Measurements from ENCODE around the gene ATRAID.
A peak's percentile ranks its signal among the peaks of the same experiment; 100 is the strongest.
"Not testable (repeated sequence)": the region's sequence is repeated elsewhere in the genome, so short reads cannot be mapped to it uniquely, and the experiment has no call there.

Gene ATRAID

DNA sequence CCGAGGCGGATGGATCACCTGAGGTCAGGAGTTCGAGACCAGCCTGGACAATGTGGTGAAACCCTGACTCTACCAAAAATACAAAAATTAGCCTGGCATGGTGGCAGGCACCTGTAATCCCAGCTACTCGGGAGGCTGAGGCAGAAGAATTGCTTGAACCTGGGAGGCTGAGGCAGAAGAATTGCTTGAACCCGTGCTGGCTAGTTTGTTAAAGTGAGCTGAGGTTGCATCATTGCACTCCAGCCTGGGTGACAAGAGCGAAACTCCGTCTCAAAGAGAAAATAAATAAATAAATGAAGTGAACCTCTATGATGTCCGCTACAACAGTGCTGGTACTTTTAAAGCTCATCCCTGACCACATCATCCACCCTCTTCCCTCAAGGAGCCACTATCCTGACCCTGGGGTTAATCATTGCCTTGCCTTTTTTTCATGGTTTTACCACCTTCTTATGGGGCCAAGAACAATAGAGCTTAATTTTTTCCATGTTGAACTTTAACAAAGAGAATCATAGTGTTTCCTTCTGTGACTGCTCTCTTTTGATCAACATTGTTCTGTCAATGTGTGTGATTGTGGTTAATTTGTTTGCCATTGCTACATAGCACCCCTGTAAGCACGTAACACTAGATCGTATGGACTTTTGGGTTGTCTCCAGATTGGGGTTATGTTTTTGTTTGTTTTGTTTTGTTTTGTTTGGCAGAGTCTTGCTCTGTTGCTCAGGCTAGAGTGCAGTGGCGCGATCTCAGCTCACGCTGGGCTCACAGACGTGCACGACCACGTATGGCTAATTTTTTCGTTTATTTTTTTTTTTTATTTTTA, 17.1 kb upstream of the ATRAID start:
- peak; percentile 50 for FAIRE-seq

DNA sequence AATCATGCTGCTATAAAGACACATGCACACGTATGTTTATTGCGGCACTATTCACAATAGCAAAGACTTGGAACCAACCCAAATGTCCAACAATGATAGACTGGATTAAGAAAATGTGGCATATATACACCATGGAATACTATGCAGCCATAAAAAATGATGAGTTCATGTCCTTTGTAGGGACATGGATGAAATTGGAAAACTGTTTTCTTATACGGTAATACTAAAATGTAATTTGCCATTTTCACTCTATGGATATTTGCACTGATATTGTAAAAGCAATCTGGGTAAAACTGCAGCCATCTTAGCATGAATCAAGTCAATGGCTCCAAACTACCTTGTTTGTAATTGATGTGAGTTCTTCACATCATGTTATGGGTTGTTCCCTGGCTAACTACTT, 16.0 kb upstream of the ATRAID start:
- not testable (repeated sequence) for FAIRE-seq

DNA sequence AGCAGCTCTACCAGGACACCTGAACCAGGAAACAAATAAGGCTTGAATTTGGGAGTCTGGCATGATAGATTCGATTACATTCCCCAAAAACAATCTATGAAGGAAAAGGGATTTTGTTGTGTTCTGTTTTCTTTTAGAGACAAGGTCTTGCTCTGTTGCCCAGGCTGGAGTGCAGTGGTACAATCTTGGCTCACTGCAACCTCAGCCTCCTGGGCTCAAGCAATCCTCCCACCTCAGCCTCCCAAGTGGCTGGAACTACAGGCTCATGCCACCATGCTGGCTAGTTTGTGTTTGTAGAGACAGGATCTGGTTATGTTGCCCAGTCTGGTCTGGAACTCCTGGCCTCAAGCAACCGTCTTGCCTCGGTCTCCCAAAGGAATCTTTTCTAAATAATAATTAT, 13.8 kb upstream of the ATRAID start:
- FAIRE-seq: not testable (repeated sequence)

DNA sequence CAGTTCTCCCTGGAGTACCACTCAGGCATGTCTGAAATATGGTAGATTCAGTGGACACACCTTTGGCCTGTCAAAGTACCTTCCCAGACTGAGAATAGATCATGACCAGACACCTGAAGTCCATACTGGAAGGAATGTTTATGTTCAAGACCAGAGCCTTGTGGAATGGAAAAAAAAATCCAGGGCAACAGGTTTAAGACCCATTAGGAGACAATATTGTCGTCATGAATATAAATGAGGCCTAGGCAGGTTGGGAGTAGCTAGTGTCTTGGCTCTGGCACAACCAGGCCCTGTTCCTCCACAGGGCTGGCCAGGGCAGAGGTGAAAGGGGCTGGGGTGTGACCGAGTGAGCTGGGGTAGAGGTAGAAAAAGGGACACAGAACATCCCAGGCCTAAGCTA, 13.2 kb upstream of the ATRAID start:
- FAIRE-seq: no peak

DNA sequence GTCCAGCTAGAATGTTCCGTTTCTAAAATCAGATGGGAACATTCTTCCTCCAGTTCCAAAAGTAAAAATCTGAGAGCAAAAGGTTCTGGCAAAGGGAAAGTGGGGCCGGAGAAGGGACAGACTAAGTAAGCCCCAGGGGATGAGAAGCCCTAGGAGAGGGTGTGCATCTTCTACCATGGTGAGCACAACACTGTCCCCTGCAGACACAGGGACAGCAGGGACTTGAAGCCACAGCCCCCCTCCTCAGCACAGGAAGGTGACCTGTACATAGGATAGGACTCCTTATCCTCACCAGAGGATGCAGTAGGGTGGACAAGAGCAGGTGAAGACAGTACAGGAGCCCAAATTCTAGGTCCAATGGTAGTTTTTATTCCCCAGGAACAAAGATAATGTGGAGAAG, 12.6 kb upstream of the ATRAID start:
- no peak for FAIRE-seq

DNA sequence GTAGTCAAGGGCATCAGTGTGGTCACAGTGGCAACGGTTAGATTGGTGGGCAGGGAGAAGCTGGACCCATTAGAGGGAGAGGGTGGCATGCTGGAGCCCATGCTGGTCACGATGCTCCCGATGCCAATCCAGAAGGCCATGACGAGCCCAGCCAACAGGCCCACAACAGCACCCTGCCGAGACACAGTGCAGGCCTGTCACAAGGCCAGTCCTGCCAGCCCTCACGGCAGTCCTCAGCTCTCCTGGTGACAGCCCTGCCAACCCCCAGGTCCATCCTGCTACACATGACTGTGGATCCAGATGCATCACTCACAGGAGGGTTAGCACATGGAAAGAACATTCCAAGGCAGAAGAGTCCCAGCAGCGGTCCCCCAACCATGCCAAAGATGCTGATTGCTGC, 10.2 kb upstream of the ATRAID start:
- no peak for FAIRE-seq

DNA sequence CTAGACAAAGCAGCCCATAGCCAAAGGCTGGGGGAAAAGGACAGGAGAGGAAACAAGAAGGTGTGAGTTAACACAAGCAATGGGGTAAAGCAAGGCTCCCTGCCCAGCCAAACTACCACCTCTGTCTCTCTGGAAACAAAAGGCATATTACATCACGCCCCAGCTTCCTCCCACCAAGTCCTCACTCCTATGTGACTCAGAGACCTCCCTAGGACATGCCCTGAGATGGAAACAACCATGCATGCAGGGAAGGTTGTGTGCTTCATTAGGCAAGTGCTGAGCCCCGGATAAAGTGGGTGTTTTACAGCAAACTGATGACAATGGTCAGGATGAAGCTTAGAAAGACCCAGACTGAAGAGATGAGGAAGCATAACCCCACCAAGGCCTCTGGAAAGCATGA, 9.0 kb upstream of the ATRAID start:
- FAIRE-seq: no peak

DNA sequence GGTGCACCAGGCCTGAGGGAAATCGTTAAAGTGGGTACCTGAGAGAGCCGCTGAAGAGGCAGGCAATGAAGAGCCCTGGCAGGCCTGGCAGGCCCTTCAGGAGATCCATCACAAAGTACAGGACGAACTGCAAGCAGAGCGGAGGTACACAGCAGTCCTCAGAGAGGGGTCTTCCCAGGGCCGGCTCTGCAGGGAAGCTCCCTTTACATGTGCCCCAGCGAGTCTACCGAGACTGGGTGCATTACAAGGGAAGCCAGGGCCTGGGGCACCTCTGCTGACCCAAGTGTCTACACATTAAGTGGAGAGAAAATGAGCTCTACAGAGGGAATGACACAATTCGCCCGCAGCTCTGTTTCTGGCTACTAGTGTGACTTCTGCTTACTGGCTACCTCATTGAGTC, 8.1 kb upstream of the ATRAID start:
- no peak for FAIRE-seq

DNA sequence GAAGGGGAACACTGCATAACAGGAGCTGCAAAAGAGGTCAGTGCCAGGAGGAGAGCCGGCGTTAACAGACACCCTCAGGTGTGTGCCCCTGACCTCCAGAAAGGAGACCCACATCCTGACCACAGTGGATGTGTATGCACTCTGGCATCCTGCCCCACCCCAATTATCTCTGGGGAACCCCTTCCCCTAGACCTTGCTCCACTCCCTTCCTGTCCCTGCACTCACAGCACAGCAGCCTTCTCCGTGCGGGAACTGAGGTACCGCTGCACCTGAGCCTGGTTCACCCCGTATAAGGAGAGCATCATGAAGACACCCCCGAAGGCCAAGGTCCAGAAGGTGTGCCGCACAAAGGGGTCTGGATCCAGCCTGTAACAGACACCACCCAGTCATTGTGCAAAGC, 7.3 kb upstream of the ATRAID start:
- FAIRE-seq: no peak

DNA sequence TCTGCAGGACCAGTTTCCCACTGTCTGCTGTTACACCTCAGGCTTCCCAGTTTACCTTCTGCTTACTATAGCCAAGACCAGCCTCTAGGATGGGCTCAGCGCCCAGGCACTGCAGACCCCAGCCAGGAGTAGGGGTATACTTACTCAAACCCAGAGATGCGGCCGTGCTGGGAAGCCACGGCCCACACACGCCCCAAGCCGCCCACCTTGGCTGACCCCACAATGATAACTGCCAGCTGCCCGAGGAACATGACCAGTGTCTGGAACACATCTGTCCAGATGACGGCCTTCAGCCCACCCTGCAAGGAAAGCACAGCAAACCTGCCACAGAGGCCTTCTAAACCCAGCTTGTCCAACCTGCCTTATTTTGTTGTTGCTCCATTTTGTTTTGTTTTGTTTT, 6.6 kb upstream of the ATRAID start:
- FAIRE-seq: no peak

DNA sequence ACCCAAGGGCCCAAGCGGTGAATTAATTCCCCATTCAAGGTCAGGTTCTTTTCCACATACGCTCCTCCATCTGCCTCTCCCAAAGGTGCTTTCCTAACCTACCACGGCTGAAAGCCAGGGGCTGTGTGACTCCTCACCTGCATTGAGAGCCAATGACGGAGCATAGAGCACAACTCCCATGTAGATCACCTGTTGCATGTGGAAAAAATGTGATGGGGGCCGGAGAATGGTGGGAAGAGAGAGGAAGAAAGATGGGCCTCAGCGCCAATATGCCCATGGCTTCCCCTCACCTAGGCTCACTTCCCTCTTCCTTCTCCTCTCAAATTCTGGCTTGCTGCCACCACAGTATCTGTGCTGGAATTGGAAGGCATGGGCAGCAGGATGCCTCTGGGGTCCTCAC, 5.5 kb upstream of the ATRAID start:
- no peak for FAIRE-seq

DNA sequence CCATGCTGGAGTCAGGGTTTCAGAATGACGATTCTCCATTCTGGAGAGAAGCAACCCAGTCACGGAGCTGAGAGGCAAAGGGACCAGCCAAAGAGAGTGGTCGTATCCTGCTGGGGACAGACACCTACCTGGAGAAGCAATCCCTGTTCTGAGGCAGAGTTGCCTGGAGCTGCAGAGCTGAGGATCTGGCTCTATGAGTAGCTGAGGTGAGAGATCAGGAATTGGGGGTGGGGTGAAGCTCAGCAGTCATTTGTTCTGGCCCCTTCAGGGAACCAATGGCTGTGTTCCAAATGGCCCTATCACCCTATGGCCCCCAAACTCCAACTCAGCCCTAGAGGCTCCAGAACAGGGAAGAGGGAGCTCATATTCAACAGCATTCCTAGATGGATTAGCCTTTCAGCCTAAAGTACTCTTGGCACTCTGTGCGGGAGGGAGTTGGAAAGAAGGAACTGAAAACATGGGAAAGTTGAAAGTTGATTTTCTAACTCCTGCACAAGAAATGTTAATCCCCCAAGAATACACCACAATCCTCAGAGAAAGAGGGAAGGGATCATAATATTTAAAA, 3.3 kb upstream of the ATRAID start:
- no peak for FAIRE-seq

DNA sequence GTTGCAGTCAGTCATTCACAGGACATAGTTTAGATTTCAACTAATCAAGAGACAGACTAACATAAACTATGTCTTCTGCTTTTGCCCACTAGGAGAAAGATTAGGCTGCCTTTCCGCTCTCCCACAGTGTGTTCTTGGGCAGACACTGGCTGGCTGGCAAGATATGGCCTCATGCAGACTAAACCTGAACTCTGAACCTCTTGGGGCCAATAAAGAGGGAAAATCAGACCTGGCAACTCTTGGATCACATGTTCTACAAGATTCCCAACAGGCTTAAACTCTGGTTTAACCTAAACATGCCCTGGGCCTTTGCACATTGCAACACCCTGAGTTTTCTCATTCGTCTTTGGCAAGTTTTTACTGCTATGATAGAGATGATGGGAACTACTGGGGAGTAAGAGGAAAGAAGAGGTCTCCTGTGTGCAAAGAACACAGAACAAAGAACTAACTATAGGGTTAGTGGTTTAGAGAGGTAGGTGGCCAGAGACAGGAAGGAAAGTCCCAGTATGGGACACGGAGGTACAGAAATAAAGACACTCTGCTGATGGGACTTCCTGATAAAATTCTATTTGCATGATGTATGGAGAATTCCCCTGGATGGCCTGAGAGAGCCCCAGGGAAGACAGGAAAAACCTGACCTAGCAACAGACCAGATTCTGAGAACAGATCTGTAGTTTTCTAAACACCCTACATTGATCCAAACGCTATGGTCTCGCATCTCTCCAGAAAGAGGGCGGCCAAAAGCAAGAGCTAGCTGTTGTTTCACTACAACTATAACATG, 2.0 kb upstream of the ATRAID start:
- FAIRE-seq: no peak

DNA sequence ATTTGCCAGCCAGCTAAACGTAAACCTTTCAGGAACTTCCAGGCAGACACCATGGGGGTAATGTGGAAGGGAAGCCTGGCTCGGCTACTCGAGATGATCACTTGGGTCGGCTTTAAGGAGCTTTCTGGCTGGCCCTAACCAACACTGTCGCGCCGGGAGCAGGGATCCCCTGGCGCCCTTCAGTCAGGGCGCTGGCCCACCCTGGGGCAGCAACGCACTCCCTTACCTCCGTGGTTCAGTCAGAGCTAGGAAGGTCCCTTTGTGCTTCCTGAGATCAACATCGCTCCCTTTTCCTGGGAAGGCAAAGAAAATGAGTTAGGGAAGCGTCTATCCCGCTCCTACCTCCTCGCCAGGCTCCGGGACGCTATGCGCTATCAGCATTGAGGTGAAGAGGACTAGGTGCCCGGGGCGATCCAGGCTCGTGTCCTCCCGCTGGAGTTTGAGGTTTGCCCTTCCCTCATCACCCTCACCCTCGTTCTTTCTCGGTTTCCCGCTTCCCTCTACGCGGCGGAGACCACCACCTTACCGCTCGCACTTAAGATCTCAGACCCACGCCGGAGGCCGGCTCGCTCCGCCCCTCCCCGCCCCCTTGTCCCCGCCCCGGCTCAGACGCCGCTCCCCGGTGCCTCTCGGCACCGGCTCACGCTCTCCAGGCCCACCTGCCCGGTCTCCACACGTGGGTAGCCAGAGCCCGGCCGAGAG, 449 bp upstream of the ATRAID start:
- FAIRE-seq: no peak

DNA sequence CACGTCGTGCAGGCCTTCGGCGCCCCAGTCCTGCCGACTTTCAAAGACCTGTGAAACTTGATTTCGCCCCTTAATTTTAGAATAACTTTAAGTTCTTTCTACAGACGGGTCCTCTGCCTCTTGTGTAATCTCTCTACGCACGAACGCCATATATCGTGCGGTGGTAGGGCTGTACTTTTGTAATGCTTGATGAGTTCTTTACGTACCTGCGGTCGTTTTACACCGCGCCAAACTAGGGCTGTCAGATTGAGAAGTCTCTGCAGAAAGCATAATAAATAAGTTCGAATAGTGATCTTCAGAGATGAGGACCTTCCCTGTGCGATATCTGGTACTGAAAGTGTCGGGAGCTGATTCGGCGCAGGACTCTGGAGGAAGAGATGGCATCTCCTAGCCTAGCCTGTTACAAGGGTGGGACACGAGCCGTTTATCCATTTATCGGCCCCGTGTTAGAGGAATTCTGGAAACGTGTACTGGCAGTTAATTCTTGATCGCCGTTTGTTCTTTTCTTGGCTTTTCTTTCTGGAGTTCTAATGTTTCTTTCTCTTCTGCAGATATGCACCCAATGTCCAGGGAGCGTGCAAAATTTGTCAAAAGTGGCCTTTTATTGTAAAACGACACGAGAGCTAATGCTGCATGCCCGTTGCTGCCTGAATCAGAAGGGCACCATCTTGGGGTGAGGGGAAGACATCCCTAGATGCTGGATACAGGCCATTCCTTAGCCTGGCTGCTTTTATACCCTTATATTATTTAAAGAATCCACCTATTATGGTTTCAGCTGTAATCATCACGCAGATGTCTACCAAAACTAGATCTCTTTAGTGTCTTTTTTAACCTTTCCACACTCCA, 1.0 kb downstream of the ATRAID start:
- FAIRE-seq: no peak

DNA sequence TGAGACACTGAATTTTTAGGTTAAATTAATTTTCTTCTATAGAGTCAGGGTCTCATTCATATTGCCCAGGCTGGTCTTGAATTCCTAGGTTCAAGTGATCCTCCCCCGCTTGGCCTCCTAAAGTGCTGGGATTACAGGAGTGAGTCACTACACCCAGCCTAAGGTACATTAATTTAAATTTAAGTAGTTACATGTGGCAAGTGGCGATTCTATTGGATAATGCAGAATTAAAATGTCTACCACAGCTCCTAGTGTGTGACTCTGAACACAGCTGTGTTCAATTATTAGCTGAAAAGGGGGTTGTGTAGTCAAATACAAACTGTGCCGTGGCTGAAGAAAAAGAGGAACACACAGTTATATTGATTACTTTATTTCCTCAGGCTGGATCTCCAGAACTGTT, 3.1 kb downstream of the ATRAID start:
- FAIRE-seq: no peak

DNA sequence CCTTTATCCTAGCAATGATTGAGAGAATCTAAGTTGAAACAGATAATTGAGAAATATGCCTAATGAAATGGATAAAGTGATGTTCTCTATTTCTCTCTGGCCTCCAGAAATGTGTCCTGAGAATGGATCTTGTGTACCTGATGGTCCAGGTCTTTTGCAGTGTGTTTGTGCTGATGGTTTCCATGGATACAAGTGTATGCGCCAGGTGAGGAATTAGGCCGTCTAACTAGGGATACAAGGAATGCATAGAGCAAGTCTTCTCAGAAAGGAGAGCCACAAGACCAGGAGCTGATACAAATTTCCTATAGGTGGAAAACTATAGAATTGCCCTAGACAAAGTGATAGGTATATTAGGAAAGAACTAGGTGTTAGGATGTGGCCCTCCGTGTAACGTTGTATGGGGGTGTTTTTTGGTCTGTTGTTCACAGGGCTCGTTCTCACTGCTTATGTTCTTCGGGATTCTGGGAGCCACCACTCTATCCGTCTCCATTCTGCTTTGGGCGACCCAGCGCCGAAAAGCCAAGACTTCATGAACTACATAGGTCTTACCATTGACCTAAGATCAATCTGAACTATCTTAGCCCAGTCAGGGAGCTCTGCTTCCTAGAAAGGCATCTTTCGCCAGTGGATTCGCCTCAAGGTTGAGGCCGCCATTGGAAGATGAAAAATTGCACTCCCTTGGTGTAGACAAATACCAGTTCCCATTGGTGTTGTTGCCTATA, 4.7 kb downstream of the ATRAID start:
- no peak for FAIRE-seq

DNA sequence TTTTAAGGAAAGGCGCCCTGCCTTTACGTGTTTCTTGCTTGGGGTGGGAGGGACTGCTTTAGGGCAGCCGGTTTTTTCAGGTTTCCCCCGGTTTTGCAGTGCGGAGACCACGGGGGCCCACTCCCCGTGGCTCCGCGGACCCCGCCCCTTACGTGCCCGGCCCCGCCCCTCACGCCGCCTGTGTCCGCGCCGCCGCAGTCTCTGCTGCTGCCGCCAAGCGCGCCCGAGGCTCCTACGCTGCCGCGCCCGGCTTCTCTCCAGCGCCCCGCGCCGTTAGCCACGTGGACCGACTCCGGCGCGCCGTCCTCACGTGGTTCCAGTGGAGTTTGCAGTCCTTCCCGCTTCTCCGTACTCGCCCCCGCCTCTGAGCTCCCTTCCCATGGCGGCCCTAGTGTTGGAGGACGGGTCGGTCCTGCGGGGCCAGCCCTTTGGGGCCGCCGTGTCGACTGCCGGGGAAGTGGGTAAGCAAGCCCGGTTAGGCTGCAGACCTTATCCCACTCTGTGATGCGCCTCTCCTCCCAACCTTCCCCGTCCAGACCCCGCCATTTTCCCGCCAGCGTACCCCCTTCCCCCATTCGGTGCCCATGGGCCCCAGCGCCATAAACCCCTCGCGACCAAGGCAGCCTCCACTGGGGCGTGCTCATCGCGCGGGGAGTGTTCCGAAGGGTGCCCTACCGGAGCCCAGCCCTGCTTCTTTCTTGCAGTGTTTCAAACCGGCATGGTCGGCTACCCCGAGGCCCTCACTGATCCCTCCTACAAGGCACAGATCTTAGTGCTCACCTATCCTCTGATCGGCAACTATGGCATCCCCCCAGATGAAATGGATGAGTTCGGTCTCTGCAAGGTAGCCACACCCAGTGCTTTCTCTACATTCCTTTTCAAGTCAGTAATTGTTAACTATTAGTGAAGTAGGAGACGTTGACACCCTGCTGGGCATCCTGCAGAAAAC, 5.6 kb downstream of the ATRAID start, which contains the start of gene CAD:
Gene CAD, plus strand, starts transcription at position 197 of the 949 bp plus-strand sequence. Its CDS starts 183 bp downstream, at position 380.
- no peak for FAIRE-seq

DNA sequence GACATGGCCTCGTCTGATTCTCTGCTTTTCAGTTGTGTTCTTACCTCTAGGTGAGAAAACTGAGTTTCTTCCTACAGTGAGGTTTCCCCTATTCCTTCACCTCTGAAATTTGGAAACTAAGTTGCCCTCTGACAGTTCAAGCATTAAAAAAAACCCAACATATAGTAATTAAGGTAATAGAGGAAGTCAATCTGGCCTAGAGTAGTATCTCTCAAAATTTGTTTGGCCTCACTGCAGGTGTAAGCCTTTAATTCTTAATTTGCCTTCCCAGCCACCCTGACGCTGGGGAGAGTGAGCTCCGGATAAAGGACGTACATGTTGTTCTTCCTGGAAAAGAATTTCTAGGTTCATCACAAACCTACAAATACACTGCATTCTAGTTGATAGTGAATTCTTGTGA, 6.8 kb downstream of the ATRAID start:
- FAIRE-seq: no peak

DNA sequence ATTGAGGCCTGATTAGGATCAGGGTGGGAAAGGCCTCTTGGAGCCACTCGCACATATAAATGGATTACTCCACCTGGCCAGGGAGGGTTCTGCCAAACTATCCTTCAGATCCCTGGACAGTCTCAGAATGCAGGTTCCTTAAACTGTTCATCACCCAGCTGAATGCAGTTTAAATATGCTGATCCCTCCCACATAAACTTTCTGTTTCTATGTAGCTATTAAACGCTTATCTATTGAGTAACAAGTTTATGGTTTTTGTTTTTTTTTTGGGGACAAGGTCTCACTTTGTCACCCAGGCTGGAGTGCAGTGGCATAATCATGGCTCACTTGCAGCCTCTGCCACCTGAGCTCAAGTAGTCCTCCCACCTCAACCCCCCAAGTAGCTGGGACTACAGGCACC, 7.2 kb downstream of the ATRAID start:
- FAIRE-seq: no peak
